Measurements from ENCODE around the gene NLRP1.
A peak's percentile ranks its signal among the peaks of the same experiment; 100 is the strongest.

The NLRP1 gene

DNA sequence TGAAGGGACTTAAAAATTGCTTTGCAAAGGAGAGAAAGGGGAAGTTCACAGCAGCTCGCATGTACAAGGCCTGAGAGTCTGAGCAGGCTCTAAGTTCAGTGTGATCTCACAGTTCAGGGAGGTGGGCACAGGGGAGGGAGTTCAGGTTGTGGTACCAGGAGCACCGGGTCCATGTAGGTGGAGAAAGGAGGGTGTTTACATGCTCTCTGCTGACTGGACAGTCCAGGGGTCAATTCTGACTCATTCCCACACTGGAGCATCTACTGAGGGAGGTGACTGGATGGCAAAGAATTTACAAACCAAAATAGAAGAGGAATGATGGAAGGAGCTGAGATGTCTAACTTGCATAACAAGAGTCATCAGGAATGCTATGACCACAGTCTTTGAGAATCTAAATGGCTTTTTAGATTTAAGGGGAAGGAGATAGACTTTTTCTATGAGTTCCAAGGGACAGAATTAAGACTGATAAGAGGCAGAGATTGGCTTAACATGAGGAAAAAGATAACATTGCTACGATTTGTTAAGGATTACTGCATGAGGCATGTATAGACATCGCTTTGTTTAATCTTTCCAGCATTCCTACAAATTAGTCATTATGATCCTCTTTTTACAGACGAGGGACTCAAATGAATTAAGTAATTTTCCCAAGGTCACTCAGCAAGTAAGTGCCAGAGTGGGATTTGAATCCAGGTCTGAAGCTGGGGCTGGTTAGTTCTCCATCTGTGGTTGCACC is 68.1 kb downstream of the NLRP1 start:
- DNase-seq (ENCODE audit: low read depth): no peak

DNA sequence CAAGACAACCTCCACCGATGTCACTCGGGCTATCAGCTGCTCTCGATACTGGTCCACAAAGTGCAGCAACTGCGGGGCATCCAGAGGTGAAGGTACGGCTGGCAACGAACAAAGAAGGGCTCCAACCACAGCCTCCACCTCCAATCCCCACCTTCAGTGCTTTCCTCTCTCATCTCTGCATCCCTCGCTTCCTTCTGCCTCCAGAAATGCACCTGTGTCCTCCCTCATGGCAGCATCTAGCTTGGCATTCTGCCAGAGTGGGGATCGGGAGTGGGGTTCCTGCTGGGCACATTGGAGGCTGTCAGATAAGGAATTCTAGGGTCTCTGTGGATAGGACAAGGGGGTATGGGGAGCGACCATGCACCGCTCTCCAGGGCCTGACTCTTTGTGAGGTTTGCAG is 69.3 kb downstream of the NLRP1 start:
- DNase-seq (ENCODE audit: low read depth): no peak

DNA sequence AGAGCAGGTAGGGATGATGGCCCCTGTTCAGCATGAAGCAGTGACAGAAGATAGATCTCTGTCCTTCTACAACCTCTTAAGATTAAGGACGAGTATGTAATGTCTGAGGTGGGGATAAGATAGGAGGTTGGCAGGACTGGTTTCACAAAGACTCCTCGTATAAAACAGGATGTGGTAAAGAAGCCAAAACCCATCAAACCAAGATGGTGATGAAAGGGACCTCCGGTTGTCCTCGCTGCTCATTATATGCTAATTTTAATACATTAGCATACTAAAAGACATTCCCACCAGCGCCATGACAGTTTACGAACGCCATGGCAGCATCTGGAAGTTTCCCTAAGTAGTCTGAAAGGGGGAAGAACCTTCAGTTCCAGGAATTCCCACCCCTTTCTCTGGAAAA is 70.7 kb downstream of the NLRP1 start:
- DNase-seq (ENCODE audit: low read depth): no peak

DNA sequence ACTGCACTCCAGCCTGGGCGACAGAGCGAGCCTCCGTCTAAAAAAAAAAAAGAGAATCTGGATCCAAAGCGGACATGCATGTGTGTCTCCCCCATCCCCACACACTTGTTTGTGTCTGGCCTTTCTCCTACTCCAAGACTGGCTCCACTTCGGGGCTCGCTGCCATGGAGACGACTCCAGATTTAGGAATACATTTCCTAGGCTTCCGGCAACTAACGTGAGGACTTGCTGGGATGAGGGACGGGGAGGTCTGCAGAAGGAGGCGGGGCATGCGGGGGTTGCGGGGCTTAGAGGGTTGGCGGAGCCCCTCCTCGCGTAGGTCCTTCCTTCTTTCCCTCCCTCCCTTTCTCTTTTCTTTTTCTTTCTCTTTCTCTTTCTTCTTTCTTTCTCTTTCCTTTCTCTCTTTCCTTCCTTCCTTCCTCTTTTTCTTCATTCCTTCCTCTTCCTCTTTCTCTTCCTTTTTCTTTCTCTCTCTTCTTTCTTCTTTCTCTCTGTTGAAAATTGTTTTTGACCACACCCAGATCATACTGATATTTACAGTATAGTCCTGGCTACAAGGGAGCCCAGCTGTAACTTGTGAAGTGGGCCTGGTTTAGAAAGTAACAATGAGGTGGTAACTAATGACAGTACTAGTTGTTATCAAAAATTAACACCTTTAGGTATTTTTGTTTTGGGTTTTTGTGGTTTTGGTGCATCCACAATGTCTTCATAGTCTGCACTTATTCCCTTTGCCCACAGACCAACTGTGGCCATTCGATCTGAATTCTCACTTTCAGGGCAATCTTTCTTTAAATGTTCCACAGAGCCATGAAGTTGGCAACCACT is 72.7 kb downstream of the NLRP1 start:
- no peak for DNase-seq (ENCODE audit: low read depth)

DNA sequence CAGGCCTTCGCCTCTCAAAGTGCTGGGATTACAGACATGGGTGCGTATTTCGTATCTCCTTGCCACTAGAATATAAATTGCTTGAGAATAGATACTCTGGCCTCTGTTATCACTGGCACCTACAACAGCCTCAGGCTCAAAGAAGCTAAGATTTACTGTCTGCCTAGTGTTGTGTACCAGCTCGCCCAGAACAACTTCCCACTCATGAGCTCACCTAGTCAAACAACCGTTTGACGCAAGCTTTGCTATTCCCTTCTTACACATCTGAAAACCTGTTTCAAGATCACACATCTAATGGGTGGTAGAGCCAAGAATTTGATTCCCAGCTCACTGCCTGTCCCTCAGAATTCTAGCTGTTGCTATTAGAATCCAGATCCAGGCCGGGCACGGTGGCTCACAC is 73.5 kb downstream of the NLRP1 start:
- DNase-seq (ENCODE audit: low read depth): no peak

DNA sequence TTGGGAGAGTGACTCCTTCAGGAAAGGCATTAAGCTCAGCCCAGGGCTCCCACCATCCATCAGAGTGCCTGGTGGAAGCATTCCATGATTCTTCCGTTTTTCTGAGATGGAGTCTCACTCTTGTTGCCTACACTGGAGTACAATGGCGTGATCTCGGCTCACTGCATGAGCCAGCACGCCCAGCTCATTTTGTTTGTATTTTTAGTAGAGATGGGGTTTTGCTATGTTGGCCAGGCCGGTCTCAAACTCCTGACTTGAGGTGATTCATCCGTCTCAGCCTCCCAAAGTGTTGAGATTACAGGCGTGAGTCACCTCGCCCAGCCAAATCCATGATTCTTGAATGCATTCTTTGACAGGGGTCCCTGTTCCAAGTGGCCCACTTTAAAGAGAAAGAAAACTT is 74.8 kb downstream of the NLRP1 start:
- DNase-seq (ENCODE audit: low read depth): no peak

DNA sequence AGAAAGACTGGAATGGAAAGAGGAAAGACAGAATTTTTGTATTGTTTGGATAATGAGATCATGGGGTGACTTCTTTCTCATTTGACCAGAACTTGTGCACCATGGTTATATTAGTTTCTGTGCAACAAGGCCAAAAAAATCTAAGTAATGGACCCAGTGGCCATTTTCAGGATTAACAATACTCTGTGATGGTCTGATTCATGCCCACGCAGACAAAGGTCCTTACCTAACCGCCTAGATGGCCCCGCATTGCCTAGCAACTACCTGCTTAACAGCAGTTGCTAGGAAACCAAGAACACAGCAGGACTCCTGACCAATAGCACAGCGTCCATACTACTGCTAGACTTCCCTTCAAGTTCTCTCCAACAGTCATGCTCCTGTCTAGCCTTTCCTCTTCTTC is 75.5 kb downstream of the NLRP1 start:
- no peak for DNase-seq (ENCODE audit: low read depth)

DNA sequence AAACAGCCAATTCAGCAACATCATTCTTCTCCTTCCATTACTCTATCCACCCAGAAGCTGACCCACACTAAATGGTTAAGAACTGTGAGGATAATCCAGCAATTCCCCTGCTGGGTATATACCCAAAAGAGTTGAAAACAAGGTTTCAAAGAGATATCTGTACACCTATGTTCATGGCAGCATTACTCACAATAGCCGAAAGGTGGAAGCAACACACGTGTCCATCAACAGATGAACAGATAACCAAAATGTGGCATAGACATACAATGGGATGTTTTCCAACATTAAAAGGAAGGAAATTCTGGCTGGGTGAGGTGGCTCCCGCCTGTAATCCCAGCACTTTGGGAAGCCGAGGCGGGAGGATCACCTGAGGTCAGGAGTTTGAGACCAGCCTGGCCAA is 78.0 kb downstream of the NLRP1 start:
- no peak for DNase-seq (ENCODE audit: low read depth)

DNA sequence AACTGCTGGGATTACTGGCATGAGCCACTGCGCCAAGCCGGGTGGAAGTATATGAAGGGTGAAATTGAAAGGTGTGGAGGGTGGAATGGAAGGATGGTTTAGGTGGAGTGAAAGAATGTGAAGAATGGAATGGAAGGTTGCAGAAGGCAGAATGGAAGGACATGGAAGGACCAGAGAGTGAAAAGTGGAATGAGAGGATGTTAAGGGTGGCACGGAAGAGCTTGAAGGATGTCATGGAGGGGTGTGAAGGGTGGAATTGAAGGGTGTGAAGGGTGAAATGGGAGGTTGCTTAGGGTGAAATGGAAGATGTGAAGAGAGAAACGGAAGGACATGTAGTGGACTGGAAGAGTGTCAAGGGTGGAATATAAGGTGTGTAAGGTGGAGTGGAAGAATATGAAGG is 81.8 kb downstream of the NLRP1 start:
- DNase-seq (ENCODE audit: low read depth): no peak

DNA sequence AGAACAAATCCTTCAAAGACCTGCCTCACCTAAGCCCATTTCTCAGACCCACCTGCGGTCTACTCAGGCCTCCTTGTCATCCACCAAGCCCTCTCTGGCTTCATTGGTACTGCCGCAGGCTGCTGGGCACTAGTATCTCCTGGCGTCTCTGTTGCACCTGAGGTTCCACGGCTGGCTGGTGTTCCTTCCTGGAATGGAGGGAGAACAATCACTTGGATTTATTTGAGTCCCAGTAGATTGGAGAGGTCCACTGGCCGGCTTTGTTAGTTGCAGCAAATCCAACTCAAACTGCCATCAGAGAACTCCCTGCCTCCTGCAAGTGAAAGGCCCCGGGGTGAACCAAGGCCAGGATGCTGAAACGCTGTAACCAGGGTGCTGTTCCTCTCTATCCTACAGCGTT is 82.6 kb downstream of the NLRP1 start:
- DNase-seq (ENCODE audit: low read depth): no peak

DNA sequence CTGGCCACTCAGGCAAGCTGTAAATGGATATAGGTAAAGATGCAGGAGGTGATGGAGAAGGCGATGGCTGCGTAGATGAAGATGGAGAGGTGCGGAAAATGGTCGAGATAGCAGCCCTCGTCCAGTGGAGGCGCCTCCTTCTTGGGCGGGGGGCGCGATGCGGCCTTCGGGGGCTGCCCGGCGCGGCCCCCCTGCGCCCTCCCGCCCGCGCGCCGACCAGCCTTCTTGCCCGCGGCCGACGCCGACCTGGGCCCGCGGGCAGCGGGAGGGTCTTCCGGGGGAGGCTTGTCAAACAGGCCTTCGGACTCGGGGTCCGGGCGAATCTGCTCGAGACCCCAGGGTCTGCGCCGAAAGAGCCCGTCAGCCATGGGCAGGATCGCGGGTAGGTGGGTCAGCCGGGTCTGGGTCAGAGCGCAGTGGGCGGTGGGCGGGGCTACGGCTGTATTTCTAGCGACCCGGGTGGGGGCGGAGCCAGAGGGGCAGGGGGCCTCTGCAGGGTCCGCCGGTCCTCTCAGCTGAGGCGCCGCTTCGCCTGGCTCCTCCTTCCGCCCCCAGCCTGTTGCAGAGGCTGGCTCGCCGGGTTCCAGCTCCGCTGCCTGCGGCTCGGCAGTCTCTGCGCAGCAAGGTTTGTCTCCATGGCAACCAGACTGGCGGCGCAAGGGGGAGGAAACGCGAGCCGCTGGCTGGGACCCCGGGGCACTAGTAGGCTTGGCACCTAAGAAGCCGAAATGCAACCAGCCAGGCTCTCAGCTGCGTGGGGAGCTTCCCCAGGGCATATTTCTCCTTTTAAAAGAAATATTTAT is 83.5 kb downstream of the NLRP1 start:
- DNase-seq (ENCODE audit: low read depth): peak; percentile 66

DNA sequence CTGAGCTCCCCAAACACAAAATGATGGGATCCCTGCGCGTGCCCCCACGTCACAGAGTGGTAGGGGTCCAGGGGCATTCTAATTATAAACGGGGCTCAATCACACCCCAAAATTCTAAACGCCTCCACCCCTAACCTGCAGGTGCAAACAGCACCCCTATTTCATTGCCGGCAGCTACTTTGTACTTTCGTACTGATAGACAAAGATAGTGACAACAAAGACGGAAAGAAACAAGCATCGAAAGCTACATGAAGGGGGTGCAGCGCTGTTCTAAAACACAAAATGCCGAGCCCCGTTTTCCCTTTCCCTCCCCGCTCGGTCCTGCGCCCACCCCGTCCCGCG is 84.1 kb downstream of the NLRP1 start:
- no peak for DNase-seq (ENCODE audit: low read depth)

DNA sequence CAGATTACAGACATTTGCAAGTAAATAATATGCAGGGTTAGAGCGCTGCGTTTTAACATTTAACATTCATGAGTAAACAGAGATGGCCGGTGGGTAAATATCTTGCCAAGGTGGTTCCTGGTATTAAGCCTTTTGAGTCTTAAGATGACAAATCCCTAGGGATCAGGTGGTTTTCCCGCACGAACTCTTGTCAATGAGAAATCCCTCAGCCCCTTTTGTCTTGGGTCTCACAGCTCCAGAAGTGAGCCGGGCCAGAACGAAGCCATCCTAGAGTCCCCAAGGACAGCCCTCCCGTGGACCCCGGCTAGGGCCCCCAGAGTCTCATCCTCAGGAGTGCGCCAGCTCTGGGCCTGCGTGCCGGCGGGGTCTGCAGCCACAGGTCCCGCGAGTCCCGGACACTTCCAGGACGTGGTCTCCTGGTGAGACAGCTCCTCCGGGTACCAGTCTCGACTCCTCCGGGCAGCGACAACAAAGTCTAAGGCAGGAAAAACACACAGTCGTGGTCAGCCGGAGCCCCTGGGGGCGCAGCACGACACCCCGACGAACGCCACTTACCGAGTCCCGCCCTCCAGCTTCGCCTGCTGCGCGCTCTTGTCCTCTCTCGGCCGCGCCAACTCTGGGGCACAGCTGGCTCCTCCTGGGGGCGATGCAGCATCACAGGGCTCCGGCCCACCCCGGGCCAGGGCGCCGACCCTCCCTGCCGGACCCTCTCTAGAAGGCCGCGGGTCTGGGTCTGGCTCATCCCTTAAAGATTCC is 84.7 kb downstream of the NLRP1 start:
- no peak for DNase-seq (ENCODE audit: low read depth)

DNA sequence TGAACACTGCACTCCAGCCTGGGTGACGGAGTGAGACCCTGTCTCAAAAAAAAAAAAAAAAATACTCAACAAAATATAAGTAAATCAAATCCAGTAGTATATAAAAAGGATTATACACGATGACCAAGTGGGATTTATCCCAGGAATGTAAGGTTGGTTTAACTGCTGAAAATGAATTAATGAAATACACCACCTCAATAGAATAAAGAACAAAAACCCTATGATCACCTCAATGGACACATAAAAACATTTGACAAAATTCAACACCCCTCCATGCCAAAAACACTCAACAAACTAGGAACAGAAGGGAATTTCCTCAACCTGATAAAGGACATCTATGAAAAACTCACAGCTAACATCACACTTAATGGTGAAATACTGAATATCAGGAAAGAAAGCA is 91.3 kb downstream of the NLRP1 start:
- DNase-seq (ENCODE audit: low read depth): no peak

DNA sequence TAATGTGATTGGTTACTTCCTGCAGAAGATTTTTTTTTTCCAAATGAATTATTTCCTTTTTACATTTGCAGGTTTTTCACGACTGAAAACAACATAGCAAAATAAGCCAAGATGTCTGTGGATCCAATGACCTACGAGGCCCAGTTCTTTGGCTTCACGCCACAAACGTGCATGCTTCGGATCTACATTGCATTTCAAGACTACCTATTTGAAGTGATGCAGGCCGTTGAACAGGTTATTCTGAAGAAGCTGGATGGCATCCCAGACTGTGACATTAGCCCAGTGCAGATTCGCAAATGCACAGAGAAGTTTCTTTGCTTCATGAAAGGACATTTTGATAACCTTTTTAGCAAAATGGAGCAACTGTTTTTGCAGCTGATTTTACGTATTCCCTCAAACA is 95.6 kb downstream of the NLRP1 start:
- no peak for DNase-seq (ENCODE audit: low read depth)

DNA sequence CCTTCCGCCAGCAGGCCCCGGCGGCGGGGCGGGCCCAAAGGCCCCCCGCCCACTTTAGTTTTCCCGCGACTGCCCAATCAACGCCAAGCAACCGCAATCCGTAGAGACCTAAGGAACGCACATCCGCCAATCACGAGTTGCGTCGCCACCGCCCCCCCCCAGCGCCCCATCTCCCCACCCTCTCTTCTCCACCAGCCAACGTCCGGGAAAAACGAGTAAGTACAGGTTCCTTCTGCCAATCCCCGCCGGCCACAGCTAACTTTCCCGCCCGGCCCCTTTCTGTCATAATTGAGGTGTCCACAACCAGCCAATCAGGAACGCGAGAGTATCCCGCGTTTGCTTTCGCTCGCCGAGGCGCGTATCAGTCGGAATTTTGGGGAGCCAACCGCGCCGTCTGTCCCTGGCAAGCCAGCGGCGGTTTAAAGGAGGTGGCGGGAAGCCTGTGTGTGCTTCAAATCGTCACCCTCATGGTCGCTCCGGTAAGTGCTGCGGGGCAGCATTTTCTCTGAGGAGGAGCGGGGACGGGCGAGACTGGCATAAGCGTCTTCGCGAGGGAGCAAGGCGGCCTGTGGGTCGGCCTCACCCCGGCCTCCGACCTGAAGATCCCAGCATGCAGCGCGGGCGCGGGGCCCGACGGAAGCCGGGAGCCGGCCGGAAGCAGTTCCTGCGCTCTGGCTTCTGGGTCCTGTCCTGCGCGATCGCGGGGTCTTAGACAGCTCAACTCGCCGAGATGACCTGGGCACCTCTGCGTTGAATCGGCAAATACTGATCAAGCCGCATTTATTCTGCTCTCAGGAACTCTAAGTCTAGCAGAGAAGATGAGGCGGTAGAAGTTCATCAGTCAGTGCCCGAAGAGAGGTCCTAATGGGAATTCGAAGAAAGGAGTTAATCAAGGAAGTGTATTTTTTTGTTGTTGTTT is 97.8 kb downstream of the NLRP1 start, which contains the start of gene MIS12:
MIS12 (plus strand) TSS at position 361 of the 919 bp plus-strand sequence. CDS start 2,297 bp downstream, outside the sequence.
- DNase-seq (ENCODE audit: low read depth): peak; percentile 92

DNA sequence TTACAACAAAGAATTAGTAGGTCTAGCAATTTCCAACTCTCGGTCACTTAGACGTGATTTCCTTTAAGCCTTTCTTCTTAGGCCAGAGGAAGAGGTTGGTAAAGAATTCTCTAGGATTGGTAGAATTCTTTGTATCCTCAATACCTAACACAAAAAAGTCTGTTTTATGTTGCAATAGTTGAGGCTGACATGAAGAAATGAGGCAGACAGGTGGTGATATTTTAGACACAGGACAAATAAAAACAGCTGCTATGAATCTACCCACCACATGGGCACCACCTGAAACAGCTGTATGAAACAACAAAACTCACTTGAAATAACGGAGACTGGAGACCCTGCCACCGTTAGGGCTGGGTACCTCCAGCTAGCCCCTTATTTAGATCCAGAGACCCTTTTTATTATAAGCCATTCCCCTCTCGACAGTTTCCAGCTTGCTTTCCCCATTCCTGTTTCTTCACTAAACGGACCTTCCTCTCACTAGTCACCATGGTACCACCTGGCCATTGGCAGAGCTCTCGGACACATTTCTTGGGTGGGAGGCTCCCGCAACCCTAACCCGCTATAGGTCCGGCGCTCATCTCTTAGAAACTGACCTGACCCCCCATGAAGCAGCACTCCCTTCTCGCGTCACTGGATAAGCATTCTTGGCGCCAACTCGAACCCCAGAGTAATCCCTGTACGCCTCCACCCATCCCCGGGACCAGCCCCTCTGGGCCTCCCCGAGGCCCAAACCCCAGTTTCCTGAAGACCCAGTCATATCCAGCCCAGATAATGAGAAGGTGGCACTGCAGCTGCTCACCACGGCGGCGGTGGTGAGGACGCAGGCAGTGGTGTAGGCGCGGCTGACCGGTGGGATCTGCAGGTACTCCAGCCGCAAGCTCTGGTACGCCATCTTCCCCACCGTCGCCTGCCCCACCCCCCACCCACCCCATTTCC is 98.8 kb downstream of the NLRP1 start, which contains the start of gene DERL2:
DERL2 (minus strand) TSS at position 909 of the 936 bp plus-strand sequence; CDS start at position 892, 17 bp downstream.
- DNase-seq (ENCODE audit: low read depth): no peak

DNA sequence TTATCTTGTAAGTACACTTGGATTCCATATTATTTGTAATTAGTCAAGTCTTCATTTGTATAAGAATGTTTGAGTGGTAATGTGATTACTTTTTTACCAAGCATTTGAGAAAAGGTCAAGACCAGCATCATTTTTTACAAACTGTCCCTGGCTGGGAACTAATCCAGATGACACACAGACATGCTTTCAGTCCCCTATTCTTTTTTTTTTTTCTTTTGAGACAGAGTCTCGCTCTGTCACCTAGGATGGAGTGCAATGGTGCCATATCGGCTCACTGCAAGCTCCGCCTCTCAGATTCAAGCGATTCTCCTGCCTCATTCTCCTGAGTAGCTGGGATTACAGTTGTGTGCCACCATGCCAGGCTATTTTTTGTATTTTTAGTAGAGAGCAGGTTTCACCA is 102.9 kb downstream of the NLRP1 start:
- no peak for DNase-seq (ENCODE audit: low read depth)

DNA sequence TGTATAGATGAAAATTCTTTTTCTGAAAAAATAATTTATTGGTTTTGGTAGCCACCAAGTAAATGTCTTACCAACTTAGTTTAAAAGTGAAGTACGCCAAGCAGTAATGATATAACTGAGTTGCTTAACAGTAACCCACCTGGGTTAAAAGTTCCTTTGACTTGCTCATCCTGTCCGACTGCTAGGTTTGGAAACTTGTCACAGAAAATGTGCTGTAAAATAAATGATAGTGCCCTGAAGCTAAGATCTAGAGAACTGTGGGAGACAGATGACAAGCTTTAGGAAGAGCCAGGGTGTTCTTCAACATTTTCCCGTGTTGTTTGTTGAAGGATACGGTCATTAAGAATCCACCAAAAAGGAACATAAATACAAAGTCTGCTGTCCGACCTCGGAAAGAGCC is 103.3 kb downstream of the NLRP1 start:
- DNase-seq (ENCODE audit: low read depth): no peak

DNA sequence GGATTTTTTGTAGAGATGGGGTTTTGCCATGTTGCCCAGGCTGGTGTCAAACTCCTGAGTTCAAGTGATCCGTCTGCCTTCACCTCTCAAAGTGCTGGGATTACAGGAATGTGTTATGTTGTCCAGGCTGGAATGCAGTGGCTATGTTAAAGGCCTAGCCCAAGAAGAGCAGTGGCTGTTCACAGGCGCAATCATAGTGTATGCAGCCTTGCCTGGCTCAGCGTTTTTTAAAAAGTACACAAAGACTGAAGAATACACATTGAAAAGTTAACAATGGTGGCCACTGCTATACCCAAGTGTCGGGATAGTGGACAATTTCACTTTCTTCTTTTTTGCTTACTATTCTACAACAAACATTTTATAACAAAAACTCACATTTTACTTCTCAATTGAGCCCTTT is 105.3 kb downstream of the NLRP1 start:
- DNase-seq (ENCODE audit: low read depth): no peak

All from activated T-helper 1 cell treated with Interleukin-2 at 50 U/mL for 16 hours (primary cell).